K562 (cell line): ENCODE results near the gene CELA3B.

ENCODE experiments used
- BHLHE40 ChIP-seq: IDR thresholded peaks from 2 replicates; pipeline ENCODE4 v1.6.1; 2011; ENCODE audit warnings: low read length, improper control_type of control experiment
- CHD2 ChIP-seq: IDR thresholded peaks from 2 replicates; pipeline ENCODE4 v1.6.1; 2011; ENCODE audit warnings: low read depth, low read length
- GATAD2A ChIP-seq: fragments of 450-650 bp; IDR thresholded peaks from 2 replicates; pipeline ENCODE4 v1.6.1; 2017
- HDAC3 ChIP-seq: fragments of 450-650 bp; IDR thresholded peaks from 2 replicates; pipeline ENCODE4 v1.6.1; 2018; ENCODE audit warnings: borderline replicate concordance, mild to moderate bottlenecking, moderate library complexity; ENCODE audit not compliant: partially characterized antibody
- JUND ChIP-seq, 2 experiments: IDR thresholded peaks; 2 replicates in 1 of 2; 3 replicates in 1 of 2; pipeline ENCODE4 v1.6.1; 2011; ENCODE audit warnings: borderline replicate concordance in 2 of 2, low read depth in 2 of 2, low read length in 2 of 2, improper control_type of control experiment in 1 of 2, missing biosample characterization in 1 of 2, missing genetic modification characterization in 1 of 2, missing genetic modification reagents in 1 of 2
- NCOA6 ChIP-seq: fragments of 450-650 bp; IDR thresholded peaks from 2 replicates; pipeline ENCODE4 v1.6.1; 2017; ENCODE audit warnings: mild to moderate bottlenecking
- RCOR1 ChIP-seq, 2 experiments: IDR thresholded peaks; 2 replicates each; pipeline ENCODE4 v1.6.1; 2012; ENCODE audit warnings: low read depth in 2 of 2, low read length in 2 of 2, borderline replicate concordance in 1 of 2, improper control_type of control experiment in 1 of 2
- STAT6 ChIP-seq: sonication (generic); formaldehyde crosslinking; IDR thresholded peaks from 2 replicates; pipeline ENCODE4 v1.8.1; 2023; ENCODE audit warnings: mild to moderate bottlenecking, missing genetic modification reagents
- THAP7 ChIP-seq: fragments of 250-450 bp; sonication (Bioruptor Pico); IDR thresholded peaks from 2 replicates; pipeline ENCODE4 v1.5.0; 2021
- TRIM25 ChIP-seq: fragments of 450-650 bp; IDR thresholded peaks from 2 replicates; pipeline ENCODE4 v1.7.0; 2016; ENCODE audit warnings: borderline replicate concordance

GRCh38 chr1:21946836-21947587 lies 29.8 kb upstream of the CELA3B start:
- no peak for TF ChIP-seq CHD2
- TF ChIP-seq THAP7 (CRISPR knock-in tag) = no peak
- TF ChIP-seq HDAC3 = no peak
- TF ChIP-seq STAT6 (CRISPR knock-in tag) = no peak
- no peak for TF ChIP-seq RCOR1 (IDR thresholded peaks at IDR 0.05; ENCODE audit: borderline replicate concordance in 1 of 2, low read depth in 2 of 2, low read length in 2 of 2)
- no peak for TF ChIP-seq BHLHE40
- no peak for TF ChIP-seq TRIM25
- TF ChIP-seq JUND (IDR thresholded peaks at IDR 0.05; ENCODE audit: borderline replicate concordance, low read depth, low read length) = 0 out of 2 replicates have a peak, but pooled peaks have one; percentile 23
- TF ChIP-seq JUND (tag; IDR thresholded peaks at IDR 0.05; ENCODE audit: borderline replicate concordance, low read depth, low read length) = no peak
- TF ChIP-seq NCOA6 = no peak
- no peak for TF ChIP-seq GATAD2A
